Activated CD4-positive, alpha-beta T cell treated with anti-CD3 and anti-CD28 coated beads, Interleukin-2, Interleukin-4, amounts not matched to agents 100 ng/mL and 50 ng/mL, durations not matched to agents 16 hours and 8 hours (primary cell): Measurements from ENCODE around the gene EFNB1.

ENCODE experiments used
- DNase-seq: peaks from one replicate; pipeline ENCODE4 v3.0.0-alpha.2; 2020; ENCODE audit warnings: low spot score

Gene EFNB1

DNA sequence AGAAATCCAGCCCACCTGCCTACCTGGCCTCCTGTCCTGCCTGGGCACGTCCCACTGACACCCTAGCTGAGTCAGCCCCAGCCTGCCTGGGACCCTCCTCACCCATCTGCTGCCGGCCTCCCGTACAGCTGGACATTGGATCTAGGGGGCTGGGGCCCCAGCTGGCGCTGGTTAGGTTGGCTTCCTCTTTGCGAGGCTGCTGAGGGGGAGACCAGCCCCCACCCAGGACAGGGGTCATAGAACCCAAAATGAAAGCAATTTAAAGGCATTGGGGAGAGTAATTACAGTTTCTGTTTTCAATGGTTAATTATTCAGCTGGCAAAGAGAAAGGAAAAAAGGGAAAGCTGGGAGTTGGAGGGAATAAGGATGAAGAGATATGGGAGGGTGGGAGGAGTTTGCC, 15.8 kb downstream of the EFNB1 start:
- DNase-seq = no peak

DNA sequence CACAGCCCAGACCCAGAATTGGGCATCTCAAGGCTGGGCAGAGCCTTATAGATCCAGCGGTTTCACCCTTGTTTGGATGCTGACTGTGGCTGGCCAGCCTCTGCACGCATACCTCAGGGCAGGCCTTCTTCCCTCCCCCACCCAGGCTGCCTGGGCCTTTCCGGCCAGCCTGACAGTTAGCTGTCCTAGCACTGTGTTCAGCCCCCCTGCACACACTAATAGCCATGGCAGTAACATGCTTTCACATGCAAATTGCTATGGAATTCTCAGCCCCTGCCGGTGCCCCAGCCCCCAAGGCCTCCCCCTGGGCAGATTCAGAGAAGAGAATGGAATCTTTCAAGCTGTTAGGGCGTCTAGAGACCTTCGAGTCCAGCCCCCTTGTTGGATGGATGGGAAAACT, 17.7 kb downstream of the EFNB1 start:
- no peak for DNase-seq

DNA sequence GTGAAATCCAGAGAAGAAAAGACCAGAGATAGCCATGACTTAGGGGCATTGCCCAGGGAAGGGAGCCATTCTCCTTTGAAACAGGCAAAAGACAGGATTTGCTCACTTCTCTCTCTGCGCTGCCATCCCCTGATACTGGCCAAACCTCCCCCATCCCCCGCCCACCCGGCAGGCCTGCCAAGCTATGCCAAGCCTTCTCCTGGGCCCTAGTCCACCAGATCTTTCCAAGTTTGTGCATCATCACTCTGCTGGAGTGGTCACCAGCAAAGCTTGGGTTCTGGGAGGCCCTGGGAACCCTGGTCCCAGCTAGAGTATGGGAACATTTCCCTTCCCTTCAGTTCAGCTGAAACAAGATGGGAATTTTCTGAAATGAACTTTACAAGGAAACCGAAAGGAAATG, 18.4 kb downstream of the EFNB1 start:
- no peak for DNase-seq

- no peak for DNase-seq
Observed at GRCh38 chrX:68848189-68848940, 19.5 kb downstream of the EFNB1 start.

DNA sequence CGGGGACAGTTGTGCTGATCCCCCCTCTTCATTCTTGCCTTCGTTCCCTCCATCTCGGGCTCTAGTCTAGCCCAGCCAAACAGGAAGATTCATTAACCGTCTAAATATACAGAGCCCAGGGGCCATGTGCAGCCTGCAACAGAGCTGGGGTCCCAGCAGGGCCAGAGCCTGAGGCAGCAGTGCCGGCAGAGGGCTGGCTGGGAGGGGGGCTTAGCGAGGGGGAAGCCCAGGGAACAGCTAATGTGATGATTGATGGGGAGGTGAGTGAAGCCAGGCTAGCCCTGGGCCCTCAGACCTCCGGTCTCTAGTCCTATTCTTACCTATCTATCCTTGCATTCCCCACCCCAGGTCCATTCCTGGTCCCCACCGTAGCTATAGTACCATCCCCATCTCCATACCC, 22.3 kb downstream of the EFNB1 start:
- no peak for DNase-seq

DNA sequence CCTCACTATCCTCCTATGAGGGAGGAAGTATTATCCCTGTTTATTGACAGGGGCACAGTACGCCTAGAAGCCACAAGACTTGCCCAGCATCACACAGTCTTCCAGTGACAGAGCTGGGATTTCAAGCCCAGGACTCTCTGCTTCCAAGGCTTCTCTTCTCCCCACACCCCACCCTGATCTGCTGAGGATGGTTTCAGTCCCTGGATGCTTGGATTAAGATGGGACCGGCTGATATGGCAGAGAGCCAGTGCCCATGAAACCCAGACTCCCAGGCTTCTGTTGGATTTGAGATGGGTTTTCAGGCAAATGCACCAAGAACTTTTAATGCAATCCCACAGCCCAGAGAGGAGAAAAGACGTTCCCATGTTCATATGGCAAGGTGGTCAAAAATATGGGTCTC, 23.2 kb downstream of the EFNB1 start:
- DNase-seq = no peak

- DNase-seq = no peak
Observed at GRCh38 chrX:68853665-68854251, 24.9 kb downstream of the EFNB1 start.

DNA sequence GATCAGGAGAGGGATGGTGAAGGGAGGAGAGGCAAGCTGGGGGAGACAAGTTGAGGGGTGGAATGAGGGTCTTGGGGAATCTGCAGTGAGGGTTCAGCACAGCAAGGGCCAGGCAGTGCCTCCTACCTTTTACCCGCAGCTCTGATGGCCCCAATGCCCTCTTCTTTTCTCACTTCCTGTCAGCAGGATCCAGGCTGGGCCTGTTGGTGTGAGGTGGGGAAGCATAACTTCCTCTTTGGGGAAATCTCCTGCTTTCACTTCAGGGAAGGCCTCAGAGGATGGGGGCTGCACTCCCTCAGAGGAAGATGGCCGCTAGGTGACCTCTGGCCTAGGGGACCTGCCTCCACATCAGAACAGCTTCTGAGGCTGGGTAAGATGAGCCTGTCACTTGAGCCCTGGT, 36.5 kb downstream of the EFNB1 start:
- no peak for DNase-seq

DNA sequence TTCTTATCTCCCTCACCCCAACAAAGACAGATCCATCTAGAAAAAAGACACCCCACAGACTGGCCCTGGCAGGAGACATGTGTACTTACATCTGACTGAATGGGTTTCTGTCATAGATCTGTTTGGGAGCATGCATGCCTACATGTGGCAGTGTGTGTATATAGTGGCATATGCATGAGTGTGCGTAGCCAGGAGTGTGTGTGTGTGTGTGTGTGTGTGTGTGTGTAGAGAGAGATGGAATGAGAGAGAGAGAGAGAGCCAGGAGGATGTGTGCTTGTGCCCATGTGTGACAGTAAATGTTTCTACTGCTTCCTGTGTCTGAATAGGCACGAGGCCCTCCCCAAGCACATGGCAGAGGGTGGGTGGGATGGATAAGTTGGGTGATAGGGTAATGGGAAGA, 37.1 kb downstream of the EFNB1 start:
- no peak for DNase-seq

GRCh38 chrX:68867458-68868112, 38.8 kb downstream of the EFNB1 start:
- DNase-seq = no peak

GRCh38 chrX:68868316-68868715, 39.5 kb downstream of the EFNB1 start:
- DNase-seq = no peak

DNA sequence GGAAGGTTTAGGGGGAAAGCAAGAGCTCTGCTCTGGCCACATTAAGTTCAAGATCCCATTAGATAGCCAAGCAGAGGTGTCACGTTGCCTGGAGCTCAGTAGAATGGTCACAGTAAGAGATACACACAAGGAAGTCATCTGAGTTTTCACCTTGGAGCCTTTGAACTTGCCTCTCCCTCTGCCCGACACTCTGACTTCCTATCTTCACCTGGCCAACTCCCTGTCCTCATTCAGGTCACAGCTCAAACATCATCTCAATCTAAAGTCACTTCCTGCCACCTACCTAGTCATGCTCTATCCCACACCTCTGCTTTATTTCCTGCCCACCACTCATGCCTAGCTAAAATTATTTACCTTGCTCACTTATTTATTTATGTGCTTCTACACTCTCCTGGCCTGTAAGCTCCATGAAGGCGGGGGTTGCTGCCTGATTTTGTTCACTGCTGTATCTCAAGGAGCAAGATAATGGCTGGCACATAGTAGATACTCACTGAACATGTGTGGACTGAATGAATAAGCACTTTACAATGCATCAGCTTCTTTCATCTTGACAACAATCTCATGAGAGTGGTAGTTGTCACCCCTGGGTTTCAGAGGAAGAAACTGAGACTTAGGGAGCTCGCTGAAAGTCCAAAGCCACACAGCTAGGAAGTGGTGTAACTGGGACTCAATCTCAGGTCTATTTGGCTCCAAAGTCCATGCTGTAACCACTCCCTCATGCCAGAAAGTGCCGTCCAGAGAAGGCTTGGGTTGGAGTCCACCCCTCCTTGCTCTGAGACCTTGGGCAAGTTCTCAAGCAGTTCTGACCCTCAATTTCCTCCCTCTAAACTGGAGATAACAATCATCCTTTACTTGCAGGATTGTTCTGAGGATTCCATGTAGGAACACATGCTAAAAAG, 40.3 kb downstream of the EFNB1 start:
- DNase-seq = no peak

DNA sequence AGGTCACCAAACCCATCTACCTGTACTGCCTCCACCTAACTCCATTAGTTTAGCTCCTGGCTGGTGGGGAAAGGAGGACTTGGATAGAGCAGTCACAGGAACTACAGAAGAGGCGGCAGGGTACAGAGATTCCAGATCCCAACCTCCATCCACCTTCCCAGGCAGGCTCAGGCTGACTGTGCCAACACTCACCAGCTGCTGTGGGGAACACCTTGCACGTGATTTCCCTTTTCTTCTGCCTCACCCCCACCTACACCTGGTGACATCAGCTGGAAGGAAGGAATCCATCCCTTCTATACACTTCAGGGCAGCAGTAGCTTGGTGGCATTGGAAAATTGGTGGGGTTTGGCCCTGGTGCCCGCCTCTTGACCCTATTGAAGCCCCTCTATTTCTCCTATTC, 41.5 kb downstream of the EFNB1 start:
- no peak for DNase-seq

- no peak for DNase-seq
Observed at GRCh38 chrX:68872171-68872570, 43.4 kb downstream of the EFNB1 start.

GRCh38 chrX:68874076-68874475, 45.3 kb downstream of the EFNB1 start:
- DNase-seq = no peak

DNA sequence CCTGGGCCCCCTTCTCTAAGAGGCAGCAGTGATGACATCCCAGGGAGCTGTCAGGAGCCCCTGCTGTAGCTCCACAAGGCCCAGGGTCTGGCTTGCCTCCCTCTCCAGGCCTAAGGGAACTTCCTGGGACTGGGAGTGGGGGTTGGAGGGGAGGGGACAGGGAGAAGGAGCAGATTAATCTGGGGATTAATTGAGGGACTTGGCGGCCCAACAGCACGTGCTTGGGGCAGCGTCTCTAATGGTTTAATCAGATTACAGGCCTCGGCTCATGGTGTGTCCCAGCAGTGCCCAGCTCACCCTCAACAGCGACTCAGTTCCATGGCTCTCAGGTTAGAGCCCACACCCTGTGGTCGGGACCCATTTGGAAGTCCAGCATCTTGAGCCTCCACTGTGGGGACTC, 47.9 kb downstream of the EFNB1 start:
- no peak for DNase-seq

GRCh38 chrX:68877606-68878005, 48.8 kb downstream of the EFNB1 start:
- no peak for DNase-seq

DNA sequence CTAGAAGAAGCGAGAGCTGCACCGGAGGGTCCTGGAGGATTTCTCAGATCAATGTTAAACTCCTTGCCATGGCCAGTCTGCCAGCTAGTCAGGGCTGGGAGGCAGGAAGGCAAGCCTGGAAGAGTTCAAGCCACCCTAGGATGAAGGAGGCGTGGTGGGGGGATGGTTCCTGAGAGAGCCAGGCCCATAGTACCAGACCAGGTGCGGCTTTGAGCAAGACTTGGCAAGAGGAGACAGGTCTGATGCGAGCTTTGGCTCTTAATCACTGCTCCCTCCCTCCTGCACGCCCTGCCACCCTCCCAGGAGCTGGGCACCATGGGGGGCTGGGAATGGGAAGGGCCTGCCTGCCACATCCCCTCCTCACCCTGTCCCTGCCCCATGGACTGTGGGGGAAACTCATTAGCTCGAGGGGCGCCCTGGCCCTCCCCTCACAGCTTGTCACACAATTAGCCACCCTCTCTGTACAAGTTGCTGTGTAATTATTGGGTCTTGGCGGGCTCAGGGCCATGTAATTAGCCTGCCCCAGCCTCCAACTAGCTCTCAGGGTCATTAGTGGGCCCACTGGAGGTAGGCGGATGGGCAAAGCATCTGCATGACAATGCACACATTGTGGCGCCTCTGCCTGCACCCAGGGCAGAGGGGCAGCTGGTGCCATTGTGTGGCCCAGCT, 50.3 kb downstream of the EFNB1 start:
- no peak for DNase-seq

GRCh38 chrX:68880846-68881552, 52.2 kb downstream of the EFNB1 start:
- DNase-seq = no peak

- no peak for DNase-seq
Observed at GRCh38 chrX:68881911-68882310, 53.1 kb downstream of the EFNB1 start.

DNA sequence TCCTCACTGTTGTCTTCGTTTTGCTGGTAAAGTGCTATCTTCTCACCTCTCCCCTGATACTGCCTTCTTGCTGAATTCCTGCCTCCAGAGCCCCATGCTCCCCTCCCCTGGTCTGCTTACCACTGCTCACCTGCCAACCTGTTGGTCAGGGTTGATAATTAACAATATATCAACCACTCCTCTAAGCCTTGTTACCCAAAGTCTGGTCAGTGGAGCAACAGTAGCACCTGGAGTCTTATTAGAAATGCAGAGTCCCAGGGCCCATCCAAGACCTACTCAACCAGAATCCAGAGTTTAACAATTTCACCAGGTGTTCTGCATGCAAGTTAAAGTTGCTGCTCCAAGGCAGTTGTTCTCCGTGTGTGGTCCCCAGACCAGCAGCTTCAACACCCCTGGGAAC, 55.0 kb downstream of the EFNB1 start:
- DNase-seq = no peak
